Fibroblast of lung (primary cell): Measurements from ENCODE around the gene RANBP9.

Experiments used
- CTCF ChIP-seq, 2 donors: IDR thresholded peaks in 1 of 2; conservative IDR thresholded peaks in 1 of 2; 1 replicate in 1 of 2; 2 replicates in 1 of 2; pipeline ENCODE4 v1.5.1; 2011 to 2012; ENCODE audit warnings: low read length in 2 of 2, control low read depth in 1 of 2, inconsistent platforms in 1 of 2, low read depth in 1 of 2, mild to moderate bottlenecking in 1 of 2
- EZH2 ChIP-seq: IDR thresholded peaks from 2 replicates; pipeline ENCODE4 v1.5.1; 2012; ENCODE audit warnings: low read length, control low read depth, mild to moderate bottlenecking; ENCODE audit errors: missing control alignments

DNA sequence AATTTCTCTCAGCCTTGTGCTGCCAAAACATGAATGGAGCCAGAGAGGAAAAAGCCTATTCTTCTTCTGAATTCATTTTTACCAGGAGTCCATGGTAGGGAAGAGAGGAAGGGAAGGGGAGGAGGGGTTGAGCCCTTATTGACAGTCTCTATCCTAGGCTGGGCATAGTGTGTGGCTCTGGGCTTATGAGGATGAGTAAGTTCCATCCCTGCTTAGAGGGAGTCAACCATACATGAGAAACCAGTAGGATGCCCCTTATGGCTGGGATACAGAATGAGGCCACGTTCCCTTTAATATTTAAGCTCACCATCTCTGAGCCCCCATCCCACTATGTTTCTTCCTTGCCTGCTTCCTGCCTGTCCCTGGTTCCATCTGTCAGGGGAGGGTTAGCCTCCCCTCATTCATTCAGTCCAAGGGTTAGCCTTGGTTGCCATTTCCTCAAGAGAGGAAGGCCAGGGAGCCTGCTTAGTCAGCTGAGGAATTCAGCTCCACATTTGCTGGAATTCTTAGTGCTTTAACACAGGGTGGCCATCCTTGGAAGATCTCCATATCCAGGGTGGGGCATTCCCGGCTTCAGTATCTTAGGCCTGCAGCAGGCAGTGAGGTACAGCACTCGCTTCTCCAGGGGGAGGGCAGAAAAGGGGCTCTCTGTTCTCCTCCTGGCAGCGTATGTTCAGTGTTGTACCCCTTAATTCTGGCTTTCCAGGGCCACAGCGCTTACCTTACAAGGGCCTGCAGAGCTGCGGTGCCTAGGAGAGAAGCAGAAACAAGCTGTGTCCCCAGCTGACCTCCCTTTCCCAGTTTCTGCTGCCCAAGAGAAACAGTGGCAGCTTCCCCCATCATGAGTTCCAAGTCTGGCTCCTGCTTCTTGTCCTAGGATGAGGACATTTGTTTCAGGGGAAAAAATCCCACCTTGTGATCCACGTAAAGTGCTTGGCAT lies 124.8 kb downstream of the RANBP9 start:
- TF ChIP-seq CTCF (conservative IDR thresholded peaks at IDR 0.05 in 1 of 2, IDR thresholded peaks at IDR 0.05 in 1 of 2; ENCODE audit: low read depth in 1 of 2, low read length in 2 of 2) (no peak), EZH2 (no peak)
